HPDE6-E6E7 (cell line): ENCODE measurements around the gene LTBP1.
"Not testable (repeated sequence)": the region's sequence is repeated elsewhere in the genome, so short reads cannot be mapped to it uniquely, and the experiment has no call there.

ENCODE experiments used
- DNase-seq: peaks from one replicate; pipeline ENCODE4 v3.0.0; 2011; ENCODE audit warnings: missing footprints; ENCODE audit errors: extremely low spot score

The LTBP1 gene

GRCh38 chr2:32960647-32961403, 14.1 kb downstream of the LTBP1 start:
- no peak for DNase-seq

GRCh38 chr2:32962690-32963089, 15.9 kb downstream of the LTBP1 start:
- no peak for DNase-seq

DNA sequence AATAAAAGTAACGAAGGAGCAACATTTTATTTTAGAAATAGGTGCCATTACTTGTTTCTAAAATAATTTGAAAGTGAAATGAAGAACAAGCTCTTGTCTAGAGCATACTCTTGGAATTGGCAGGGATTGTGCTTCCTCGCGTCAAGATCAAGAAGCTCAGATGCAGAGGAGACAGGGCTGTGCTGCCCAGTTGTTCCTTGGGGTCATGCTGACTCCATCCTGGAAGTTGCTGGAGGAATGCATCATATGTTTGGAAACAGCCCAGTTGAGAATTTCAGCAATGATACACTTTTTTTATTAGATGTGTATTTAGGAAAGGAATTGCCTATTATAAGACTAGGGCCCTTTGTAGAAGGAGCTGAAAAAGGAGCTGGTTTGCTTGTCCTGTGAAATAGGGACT, 17.2 kb downstream of the LTBP1 start:
- no peak for DNase-seq

DNA sequence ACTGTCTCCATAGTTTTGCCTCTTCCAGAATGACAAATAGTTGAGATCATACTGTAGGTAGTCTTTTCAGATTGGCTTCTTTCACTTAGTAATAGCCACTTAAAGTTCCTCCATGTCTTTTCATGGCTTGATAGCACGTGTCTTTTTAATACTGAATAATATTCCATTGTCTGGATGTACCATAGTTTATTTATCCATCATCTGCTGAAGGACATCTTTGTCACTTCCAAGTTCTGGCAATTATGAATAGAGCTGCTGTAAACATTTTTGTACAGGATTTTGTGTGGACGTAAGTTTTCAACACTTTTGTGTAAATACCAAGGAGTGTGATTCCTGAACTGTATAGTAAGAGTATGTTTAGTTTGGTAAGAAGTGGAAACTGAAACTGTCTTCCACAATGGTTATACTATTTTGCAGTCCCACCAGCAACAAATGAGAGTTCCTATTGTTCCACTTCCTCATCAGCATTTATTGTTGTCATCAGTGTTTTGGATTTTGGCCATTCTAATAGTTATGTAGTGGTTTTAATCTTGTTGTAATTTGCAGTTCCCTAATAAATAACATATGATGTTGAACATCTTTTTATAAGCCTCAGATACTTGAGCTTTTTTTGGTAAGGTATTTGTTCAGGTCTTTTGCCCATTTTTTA, 18.9 kb downstream of the LTBP1 start:
- no peak for DNase-seq

- DNase-seq: no peak
Observed at GRCh38 chr2:32969444-32970162, 22.9 kb downstream of the LTBP1 start.

GRCh38 chr2:32973772-32974171, 27.0 kb downstream of the LTBP1 start:
- DNase-seq: not testable (repeated sequence)

GRCh38 chr2:32976409-32977063, 29.8 kb downstream of the LTBP1 start:
- DNase-seq: no peak

DNA sequence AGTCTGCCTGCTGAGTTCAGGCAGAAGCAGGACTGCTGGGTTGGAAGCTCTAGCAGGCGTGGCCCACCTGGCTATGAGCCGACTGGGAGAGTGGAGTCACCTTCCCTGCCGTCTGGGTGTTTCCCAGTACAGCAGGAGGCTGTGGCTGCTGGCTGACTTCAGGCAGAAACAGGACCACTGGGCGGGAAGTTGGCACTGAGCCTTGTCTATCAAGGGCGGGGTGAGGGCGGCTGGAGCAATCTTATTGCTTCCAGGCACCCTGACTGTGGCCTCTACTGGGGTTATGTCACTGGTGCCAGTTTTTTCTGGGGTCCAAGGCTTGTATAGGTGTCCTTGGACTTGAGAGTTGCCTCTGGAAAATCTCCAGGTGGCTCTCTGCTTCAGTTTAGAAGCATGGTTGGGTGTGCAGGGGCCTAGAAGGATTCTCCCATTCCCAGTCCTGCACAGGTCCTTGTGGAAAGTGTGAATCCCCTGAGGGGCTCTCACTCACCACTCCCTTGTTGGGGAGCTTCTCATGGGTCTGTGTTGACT, 30.5 kb downstream of the LTBP1 start:
- peak; percentile 70 for DNase-seq

DNA sequence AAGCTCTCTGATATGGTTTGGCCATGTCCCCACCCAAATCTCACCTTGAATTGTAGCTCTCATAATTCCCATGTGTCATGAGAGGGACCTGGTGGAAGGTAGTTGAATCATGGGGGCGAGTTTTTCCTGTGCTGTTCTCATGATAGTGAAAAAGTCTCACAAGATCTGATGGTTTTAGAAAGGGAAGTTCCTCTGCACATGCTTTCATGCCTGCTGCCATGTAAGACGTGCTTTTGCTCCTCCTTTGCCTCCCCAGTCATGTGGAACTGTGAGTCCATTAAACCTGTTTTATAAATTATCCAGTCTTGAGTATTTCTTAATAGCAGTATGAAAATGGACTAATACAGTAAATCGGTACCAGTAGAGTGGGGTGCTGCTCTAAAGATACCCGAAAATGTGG, 34.9 kb downstream of the LTBP1 start:
- no peak for DNase-seq

DNA sequence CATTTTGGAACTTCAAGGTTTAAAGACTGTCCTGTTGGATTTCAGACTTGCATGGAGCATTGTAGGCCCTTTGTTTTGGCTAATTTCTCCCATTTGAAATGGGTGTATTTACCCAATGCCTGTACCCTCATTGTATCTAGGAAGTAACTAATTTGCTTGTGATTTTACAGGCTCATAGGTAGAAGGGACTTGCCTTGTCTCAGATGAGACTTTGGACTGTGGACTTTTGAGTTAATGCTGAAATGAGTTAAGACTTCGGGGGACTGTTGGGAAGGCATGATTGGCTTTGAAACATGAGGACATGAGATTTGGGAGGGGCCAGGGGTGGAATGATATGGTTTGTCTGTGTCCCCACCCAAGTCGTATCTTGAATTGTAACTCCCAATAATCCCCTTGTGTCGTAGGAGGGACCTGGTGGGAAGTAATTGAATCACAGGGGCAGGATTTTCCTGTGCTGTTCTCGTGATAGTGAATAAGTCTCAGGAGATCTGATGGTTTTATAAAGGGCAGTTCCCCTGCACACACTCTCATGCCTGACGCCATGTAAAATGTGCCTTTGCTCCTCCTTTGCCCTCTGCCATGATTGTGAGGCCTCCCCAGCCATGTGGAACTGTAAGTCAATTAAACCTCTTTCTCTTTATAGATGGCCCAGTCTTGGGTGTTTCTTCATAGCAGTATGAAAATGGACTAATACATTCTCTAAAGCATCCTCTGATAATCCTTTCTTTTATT, 36.6 kb downstream of the LTBP1 start:
- DNase-seq: not testable (repeated sequence)

DNA sequence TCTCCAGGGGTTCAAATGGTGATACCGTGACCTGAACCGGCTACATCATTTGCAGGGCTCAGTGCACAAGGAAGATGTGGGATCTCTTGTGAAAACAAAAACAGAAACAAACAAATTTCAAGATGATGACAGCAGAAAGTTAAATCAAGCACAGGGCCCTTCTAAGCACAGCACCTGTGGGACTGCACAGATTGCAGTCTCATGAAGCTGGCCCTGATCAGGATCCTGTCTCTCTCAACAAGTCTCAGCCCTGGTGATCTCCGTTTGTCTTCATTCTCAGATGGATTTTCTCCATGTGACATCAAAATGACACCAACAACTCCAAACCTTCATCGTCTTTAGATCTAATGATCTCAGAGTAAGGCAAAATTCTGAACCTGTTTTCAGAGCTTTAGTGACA, 39.7 kb downstream of the LTBP1 start:
- DNase-seq: no peak

- no peak for DNase-seq
Observed at GRCh38 chr2:32988525-32988924, 41.8 kb downstream of the LTBP1 start.

DNA sequence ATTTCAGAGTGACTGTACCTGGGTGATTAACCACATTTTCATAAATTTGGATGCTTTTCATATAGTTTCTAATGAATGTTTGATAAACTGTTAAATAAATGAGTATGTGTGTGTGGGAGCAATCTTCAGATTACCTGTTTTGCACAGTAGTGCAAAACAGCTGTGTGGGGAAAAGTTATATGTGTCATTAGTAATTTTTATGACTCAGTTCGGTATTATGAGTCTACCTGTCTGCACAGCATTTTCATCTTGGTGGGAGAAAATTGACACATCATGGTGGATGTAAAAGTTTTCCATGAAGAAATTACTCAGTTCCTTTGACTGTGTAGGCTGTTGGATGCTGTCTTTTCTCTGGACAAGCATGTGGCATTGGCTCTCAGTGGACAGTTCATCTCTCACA, 43.8 kb downstream of the LTBP1 start:
- DNase-seq: no peak

DNA sequence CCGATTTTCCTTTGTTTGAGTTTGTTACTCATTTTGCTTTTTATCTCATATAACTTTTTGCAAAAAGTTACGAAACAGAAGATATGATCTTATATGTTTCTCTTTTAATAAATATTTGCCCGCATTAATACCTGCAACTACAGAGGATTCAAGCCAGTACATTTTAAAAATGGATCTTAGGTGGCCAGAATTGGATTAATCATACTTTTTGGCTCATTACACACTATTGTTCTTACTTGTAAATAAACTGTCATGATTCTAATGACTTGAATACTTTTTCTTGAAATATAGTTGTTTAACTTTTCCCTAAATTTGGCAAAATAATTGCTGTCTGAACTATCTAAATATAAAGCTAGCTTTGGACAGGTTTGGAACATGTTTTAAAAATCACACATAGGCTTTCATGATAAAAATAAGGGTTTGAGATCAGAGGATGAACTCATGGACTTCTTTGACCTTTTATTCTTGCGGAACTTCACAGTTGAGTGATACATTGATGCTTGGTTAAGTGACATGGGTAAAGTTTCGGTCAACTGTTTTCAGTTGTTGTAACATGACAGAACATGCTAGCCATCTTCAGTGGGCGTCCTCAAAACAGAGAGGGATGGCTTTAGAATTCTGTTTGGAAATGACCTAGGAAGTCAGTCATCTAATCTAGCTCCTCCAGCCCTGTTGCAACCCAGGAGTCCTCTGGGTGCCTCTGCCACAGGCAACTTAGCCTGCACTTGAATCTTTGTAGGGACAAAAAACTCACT, 44.5 kb downstream of the LTBP1 start:
- no peak for DNase-seq

DNA sequence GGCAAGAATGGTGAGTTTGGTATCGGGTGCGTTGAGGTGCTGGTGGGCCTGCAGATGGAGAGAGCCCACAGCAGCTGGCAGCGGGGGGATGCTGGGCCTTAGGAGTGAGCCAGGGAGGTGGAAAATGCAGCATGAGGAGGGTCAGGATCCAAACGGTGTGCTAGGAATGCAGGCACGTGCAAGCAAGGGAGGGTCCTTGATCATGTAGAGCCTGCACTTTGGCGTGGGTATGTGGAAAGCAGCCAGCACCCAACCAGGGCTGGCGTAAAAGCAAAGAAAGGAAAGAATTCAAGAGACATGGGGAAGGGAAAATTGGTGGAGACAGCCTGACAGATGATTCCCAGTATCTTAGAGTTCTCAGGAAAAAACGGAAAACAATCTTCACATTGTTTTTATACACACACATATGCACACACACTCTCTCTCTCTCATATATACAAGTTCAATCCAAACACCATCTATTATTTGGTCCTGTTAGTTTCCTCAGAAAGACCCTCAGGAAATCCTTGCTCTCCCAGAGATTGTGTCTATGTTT, 46.3 kb downstream of the LTBP1 start:
- DNase-seq: no peak

DNA sequence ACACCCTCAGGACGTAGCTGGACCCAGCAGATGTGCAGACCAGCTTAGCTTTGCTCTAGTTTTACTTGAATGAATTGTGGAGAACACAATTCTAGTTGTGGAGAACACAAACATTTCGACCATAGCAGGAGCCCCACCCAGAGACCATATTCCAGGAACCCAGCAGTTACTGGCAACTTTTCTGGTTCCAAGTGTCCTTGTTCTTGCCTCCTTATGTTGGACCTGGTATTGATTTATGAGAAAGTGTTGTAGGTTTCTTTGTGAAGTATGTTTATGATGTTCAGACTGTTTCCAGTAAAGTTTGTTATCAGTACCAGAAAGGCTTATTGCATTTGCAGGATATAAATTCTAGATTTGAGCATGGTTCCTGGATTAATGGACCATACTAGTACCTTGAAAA, 51.0 kb downstream of the LTBP1 start:
- no peak for DNase-seq

GRCh38 chr2:33000986-33001385, 54.2 kb downstream of the LTBP1 start:
- no peak for DNase-seq

DNA sequence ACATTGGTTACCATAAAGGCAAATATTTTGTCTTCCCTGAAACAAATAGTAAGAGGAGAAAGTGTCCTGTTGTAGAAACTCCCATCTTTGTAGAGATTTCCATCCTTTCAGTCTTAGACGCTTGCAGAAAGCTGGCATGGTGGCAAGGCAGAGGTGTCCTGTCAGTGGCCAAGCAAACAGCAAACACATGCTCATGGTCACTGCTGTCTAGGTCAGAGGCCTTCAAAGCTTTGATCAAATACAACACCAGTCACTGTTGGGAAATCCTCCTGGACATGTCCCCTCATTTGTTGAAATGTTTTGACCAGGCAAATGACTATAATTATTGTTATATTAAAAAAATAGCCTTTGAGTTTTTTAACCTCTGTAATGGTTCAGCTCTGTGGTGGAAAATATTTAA, 55.1 kb downstream of the LTBP1 start:
- DNase-seq: no peak

- no peak for DNase-seq
Observed at GRCh38 chr2:33002863-33003262, 56.1 kb downstream of the LTBP1 start.

DNA sequence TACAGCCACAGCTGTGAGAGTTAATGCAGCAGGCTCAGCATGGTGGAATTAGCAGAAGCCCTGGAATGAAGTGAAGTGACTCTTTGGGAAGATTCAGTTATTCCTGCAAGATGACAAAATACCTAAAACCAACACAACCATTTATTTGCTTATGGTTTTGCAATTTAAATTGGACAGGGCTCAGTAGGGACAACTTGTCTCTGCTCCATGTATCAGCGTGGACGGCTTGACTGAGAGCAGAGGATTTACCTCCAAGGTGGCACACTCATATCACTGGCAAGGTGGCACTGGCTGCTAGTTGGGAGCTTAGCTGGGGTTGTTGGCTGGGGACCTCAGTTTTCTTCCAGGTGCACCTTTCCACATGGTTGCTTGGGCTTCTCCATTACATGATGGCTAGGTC, 58.3 kb downstream of the LTBP1 start:
- no peak for DNase-seq
